Articular chondrocyte of knee joint (primary cell): ENCODE data around the gene UBLCP1. TPM values are rescaled to one million over a fixed set of nuclear protein-coding genes. Genes with fewer than 3 reads are reported as not detected.

Source experiments
- small RNA-seq: library from RNA; depleted of rRNA; stranded (forward); fragments of <200 nt; gene quantifications from one replicate; pipeline ENCODE3, GENCODE V24; 2012
- total RNA-seq: library from RNA; depleted of rRNA; stranded (reverse); fragments of >200 nt; gene quantifications from 2 replicates; pipeline ENCODE4 v1.2.3, GENCODE V29; 2012

Gene UBLCP1, protein sequence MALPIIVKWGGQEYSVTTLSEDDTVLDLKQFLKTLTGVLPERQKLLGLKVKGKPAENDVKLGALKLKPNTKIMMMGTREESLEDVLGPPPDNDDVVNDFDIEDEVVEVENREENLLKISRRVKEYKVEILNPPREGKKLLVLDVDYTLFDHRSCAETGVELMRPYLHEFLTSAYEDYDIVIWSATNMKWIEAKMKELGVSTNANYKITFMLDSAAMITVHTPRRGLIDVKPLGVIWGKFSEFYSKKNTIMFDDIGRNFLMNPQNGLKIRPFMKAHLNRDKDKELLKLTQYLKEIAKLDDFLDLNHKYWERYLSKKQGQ
- 35.3 and 42.9 TPM in 2 replicates for total RNA-seq

DNA sequence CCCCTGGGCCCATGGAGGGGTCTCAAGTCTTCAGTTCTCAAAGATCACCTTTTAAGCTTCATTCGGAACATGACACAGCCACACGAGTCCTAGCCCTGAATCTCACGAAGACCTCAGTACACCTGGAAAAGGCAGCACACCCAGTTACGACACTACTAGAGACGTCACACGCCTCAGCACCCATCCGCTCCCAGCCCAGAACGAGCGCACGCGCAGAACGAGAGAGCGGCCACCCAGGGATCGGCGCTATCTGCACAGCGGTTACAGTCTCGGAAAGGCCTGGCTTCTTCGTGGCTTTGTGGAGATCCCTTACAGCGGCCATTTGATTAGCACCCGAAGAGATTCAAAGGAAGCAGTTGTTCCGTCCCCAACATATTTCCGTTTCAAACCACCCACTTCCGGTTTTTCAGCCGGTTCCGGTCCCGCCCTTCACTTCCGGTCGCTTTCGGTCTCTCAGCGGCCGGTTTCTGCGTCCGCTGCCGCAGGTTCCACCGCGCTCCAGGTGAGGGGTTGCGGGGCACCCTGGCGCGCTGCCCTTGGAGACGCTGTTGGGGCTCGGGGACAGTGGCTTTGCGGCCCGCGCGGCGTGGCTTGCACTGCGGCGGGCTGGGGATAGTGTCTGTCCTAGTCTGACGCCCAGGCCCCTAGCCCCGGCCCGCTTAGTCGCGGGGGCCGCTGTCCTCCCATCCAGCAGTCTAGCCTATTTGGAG, at the start of gene UBLCP1:
Gene UBLCP1 (plus strand): TSS at position 432 of the 710 bp plus-strand sequence. CDS start 5,626 bp downstream, outside the sequence.

DNA sequence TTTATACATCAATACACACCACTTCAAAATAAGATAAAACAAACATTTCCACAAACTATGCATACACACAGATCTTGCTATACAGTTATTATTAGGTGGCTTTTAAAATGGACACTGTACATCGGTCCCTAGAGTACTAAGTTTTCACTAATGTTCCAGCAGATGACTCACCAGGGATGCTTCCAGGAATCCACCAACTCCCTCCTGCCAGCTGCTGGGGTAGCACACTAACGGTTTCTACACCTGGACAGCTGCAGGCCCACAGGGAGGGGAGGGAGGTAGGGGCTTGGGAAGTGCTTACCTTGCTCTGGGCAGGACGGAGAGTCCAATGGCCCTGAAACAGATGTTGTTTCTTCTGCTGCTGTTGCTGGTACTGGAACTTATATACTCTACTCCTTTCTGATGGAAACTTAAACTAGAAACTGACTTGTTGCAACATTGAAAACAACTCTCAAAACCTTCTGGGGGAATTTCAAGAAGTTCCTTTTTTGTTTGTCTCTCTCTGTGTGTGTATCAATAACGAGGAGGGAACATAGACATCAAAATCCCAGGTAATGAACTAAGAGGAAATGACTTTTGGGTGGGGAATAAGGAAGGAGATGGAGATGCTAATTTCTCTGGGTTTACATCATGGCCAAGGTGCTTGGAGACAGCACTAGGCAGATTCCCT, 67.2 kb downstream of the UBLCP1 start, which contains the start of gene IL12B:
Gene IL12B (minus strand): TSS at position 357 of the 670 bp plus-strand sequence. CDS start 3,705 bp downstream, outside the sequence.

Small RNA genes lying within 50 kb of the gene (small RNA-seq; reads per million reads assigned to genes)
- not detected for gene RF00263
- gene RNU4ATAC2P, result not detected

Other genes starting within 250 kb of the UBLCP1 start
- gene EBF1, start 163.4 kb upstream of the UBLCP1 start, total RNA-seq, result 77.1 and 85.4 TPM in 2 replicates
- gene RNF145, start 53.7 kb upstream of the UBLCP1 start, total RNA-seq, result 39.9 and 41.8 TPM in 2 replicates
- gene IL12B, start 67.2 kb downstream of the UBLCP1 start, total RNA-seq, result 0.11 TPM in 1 of 2 replicates, not detected in the other